ENCODE results near the gene LRMDA. TPM values are rescaled to one million over a fixed set of nuclear protein-coding genes. Genes with fewer than 3 reads are reported as not detected.

The LRMDA gene
- total and polyA plus RNA-seq, 2 donors (not counting 3 experiments of a cell fraction or from before 2014, with no cell fraction given) = 9.7 to 18.0 TPM

- H3K4me3 ChIP-seq (replicated peaks in 1 of 3; ENCODE audit: insufficient read depth in 1 of 3, low read depth in 1 of 3, low read length in 3 of 3) = no peak overlapping the region
- ChIA-PET POLR2A (no interaction called here), CTCF (interaction anchor here (1.0 to 1.9 kb wide), 3 partner anchors 13 to 140 kb away, joined by 3 to 5 read pairs (median 3); no protein-coding TSS in a partner anchor)
- no TSS peak for BruUV-seq (replicated peaks)
- dilution Hi-C loops (cut with MboI; ENCODE audit: extremely low pct_ligation_motif_present, low sequenced_read_pairs) (no loop called here), intact Hi-C loops (cut with micrococcal nuclease) (loop anchor here (5.0 kb wide), 2 partner anchors 140 to 180 kb away; no protein-coding TSS in a partner anchor)
- H3K36me3 ChIP-seq (ENCODE audit: control insufficient read depth in 2 of 2, extremely low read depth in 1 of 2, insufficient read depth in 2 of 2, low read length in 2 of 2) = no peaks in the 10 kb centered on the region
- peak overlapping the region; percentile 57 for H3K27ac ChIP-seq (ENCODE audit: insufficient read depth, low read depth, low read length)
- peak; percentile 71 for DNase-seq (ENCODE audit: low read depth, low spot score)
- no peaks in the 10 kb centered on the region for H3K9me3 ChIP-seq (replicated peaks; ENCODE audit: control insufficient read depth, insufficient read depth, low read length)
- peak; percentile 39 for TF ChIP-seq FOS (IDR thresholded peaks at IDR 0.05; ENCODE audit: borderline replicate concordance, insufficient read depth, low read length)
- no peak for TF ChIP-seq GATA2 (IDR thresholded peaks at IDR 0.05; ENCODE audit: insufficient read depth, insufficient read length, low read depth, low read length)
- FAIRE-seq = no peak
- no peak overlapping the region for H3K9ac ChIP-seq (replicated peaks; ENCODE audit: extremely low read depth, insufficient read depth, low read length)
- no peaks in the 10 kb centered on the region for H3K27me3 ChIP-seq (ENCODE audit: control insufficient read depth in 2 of 2, insufficient read depth in 2 of 2, low read length in 2 of 2)
- H3K79me2 ChIP-seq (ENCODE audit: control insufficient read depth, insufficient read depth, low read length) = no peaks in the 10 kb centered on the region
- no peak overlapping the region for H3K4me2 ChIP-seq (ENCODE audit: insufficient read depth, low read length)
- no peaks in the 10 kb centered on the region for H3K9me1 ChIP-seq (replicated peaks; ENCODE audit: control insufficient read depth, extremely low read depth, insufficient read depth, low read length)
- H3K4me1 ChIP-seq (ENCODE audit: control insufficient read depth, extremely low read depth, insufficient read depth, low read length) = peaks cover 11% of the 10 kb centered on the region
- no peaks in the 10 kb centered on the region for H4K20me1 ChIP-seq (replicated peaks; ENCODE audit: control insufficient read depth, extremely low read depth, insufficient read depth, low read length)
- no peak overlapping the region for H2AFZ ChIP-seq (ENCODE audit: low read depth, low read length)
These were observed 1060.6 kb downstream of the LRMDA start for GRCh38 chr10:76492026-76492425.

- intact Hi-C loops (cut with micrococcal nuclease) (loop anchor here (5.0 kb wide), 2 partner anchors 141 to 181 kb away; no protein-coding TSS in a partner anchor), dilution Hi-C loops (cut with MboI; ENCODE audit: extremely low pct_ligation_motif_present, low sequenced_read_pairs) (no loop called here)
- Histone ChIP-seq H3K4me2 (ENCODE audit: insufficient read depth, low read length) (no peak overlapping the region), H3K4me3 (replicated peaks in 1 of 3; ENCODE audit: insufficient read depth in 1 of 3, low read depth in 1 of 3, low read length in 3 of 3) (no peak overlapping the region), H3K27ac (ENCODE audit: insufficient read depth, low read depth, low read length) (peak overlapping the region; percentile 57), H3K4me1 (ENCODE audit: control insufficient read depth, extremely low read depth, insufficient read depth, low read length) (peaks cover 11% of the 10 kb centered on the region), H2AFZ (ENCODE audit: low read depth, low read length) (no peak overlapping the region), H3K79me2 (ENCODE audit: control insufficient read depth, insufficient read depth, low read length) (no peaks in the 10 kb centered on the region), H3K9me1 (replicated peaks; ENCODE audit: control insufficient read depth, extremely low read depth, insufficient read depth, low read length) (no peaks in the 10 kb centered on the region), H3K9me3 (replicated peaks; ENCODE audit: control insufficient read depth, insufficient read depth, low read length) (no peaks in the 10 kb centered on the region), H3K36me3 (ENCODE audit: control insufficient read depth in 2 of 2, extremely low read depth in 1 of 2, insufficient read depth in 2 of 2, low read length in 2 of 2) (no peaks in the 10 kb centered on the region), H4K20me1 (replicated peaks; ENCODE audit: control insufficient read depth, extremely low read depth, insufficient read depth, low read length) (no peaks in the 10 kb centered on the region), H3K27me3 (ENCODE audit: control insufficient read depth in 2 of 2, insufficient read depth in 2 of 2, low read length in 2 of 2) (no peaks in the 10 kb centered on the region), H3K9ac (replicated peaks; ENCODE audit: extremely low read depth, insufficient read depth, low read length) (no peak overlapping the region)
- FAIRE-seq (no peak), DNase-seq (ENCODE audit: low read depth, low spot score) (no peak)
- TF ChIP-seq POLR2A (IDR thresholded peaks at IDR 0.05; ENCODE audit: low read depth, low read length) (no peak), MYC (IDR thresholded peaks at IDR 0.05; ENCODE audit: low read depth, low read length) (no peak), EZH2 (IDR thresholded peaks at IDR 0.05; ENCODE audit: borderline replicate concordance, low read depth, low read length, severe bottlenecking) (no peak), CTCF (IDR thresholded peaks at IDR 0.05; ENCODE audit: extremely low read depth in 1 of 2, insufficient read depth in 1 of 2, low read depth in 1 of 2, low read length in 2 of 2) (no peak), POLR2AphosphoS5 (IDR thresholded peaks at IDR 0.05; ENCODE audit: insufficient read depth, low read depth, low read length) (no peak), MAX (IDR thresholded peaks at IDR 0.05; ENCODE audit: insufficient read depth, insufficient read length) (no peak), FOS (IDR thresholded peaks at IDR 0.05; ENCODE audit: borderline replicate concordance, insufficient read depth, low read length) (no peak), GATA2 (IDR thresholded peaks at IDR 0.05; ENCODE audit: insufficient read depth, insufficient read length, low read depth, low read length) (no peak), JUN (IDR thresholded peaks at IDR 0.05; ENCODE audit: borderline replicate concordance, insufficient read depth, insufficient read length, low read depth) (no peak)
- ChIA-PET CTCF (interaction anchor here (1.6 kb wide), 1 partner anchor 9 kb away, joined by 6 read pairs; no protein-coding TSS in a partner anchor), POLR2A (no interaction called here)
- no TSS peak for BruUV-seq (replicated peaks)
These were observed 1061.5 kb downstream of the LRMDA start for GRCh38 chr10:76492678-76493472.
